ENCODE results near the gene PPP2R2B.
"Not testable (repeated sequence)": the region's sequence is repeated elsewhere in the genome, so short reads cannot be mapped to it uniquely, and the experiment has no call there.

PPP2R2B gene

DNA sequence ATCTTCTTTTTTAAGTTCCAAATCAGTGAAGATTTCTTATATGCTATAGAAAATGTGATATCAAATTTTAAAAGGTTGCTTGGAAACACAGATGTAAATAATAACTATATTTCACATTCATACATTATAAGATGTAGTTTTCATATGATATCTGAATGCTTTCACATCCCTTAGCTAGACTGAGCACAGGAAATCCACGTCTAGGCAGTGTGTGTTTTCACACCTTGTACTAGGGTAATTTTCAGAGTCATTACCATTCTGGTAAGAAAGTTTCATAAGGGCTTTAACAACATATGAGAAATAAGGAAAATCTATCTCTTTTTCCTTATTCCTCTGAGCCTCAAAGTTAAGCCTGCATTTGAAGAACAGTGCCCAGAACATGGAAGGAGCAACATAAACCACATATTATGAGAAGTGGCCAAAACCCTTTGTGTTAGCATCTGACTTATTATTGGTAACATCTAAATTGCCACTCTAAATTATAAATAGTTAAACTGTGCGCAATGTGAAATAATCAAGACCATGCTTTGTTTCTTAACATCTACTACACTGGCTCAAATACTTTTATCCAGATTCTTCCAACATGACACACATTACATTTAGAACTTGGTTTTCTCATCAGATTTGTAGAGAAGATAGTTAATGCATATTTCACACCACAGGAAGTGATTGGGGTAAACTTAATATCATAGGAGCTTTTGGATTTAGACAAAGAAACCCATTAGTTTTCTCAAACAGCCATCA is 113.3 kb downstream of the PPP2R2B start:
- no peak for DNase-seq
- in situ Hi-C loops (cut with HindIII; ENCODE audit: low pct_ligation_motif_present, low pct_unique_long_range_greater_than_20kb, low sequenced_read_pairs), result no loop called here

- in situ Hi-C loops (cut with HindIII; ENCODE audit: low pct_ligation_motif_present, low pct_unique_long_range_greater_than_20kb, low sequenced_read_pairs), result no loop called here
- no peak for DNase-seq
These were observed 115.7 kb downstream of the PPP2R2B start for GRCh38 chr5:146762830-146763229.

DNA sequence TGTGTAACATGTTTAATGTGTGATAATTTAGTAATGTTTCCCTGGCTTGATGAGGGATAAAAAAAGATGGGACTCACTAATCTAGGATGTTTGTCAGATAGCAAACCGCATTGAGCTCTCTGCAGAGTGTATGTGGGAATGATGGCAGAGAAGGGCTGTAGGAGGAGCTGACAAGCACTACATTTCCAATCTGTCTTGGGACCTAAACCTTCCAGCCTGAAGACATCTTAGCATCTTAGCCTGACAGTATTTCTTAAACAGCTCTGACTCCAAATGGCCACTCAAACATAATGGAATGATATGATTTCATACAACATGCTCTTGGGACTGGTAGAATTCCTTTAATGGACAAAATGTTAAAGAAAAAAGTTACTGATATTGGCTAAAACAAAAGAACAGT is 116.7 kb downstream of the PPP2R2B start:
- in situ Hi-C loops (cut with HindIII; ENCODE audit: low pct_ligation_motif_present, low pct_unique_long_range_greater_than_20kb, low sequenced_read_pairs), result no loop called here
- no peak for DNase-seq

- DNase-seq, result no peak
- in situ Hi-C loops (cut with HindIII; ENCODE audit: low pct_ligation_motif_present, low pct_unique_long_range_greater_than_20kb, low sequenced_read_pairs), result no loop called here
These were observed 119.6 kb downstream of the PPP2R2B start for GRCh38 chr5:146758938-146759337.

- DNase-seq, result no peak
- in situ Hi-C loops (cut with HindIII; ENCODE audit: low pct_ligation_motif_present, low pct_unique_long_range_greater_than_20kb, low sequenced_read_pairs), result no loop called here
These were observed 120.5 kb downstream of the PPP2R2B start for GRCh38 chr5:146758076-146758475.

DNA sequence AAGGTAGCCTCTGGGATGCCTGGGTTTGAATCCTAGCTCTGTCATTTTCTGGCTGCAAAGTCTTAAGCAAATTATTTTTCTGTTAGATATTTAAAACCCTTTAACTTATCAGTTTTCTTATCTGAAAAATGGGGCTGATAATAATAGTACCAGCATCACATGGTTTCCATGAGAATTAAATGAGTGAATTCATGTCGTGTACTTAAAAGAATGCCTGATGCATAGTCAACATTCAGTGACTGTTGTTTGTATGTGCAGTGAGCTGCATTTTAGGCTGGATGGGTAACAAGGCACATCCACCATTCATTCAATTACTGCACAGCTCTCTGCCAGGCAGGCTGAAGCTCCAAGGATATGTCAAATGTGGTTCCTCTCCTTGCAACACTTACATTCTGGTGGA is 122.0 kb downstream of the PPP2R2B start:
- DNase-seq, result no peak
- in situ Hi-C loops (cut with HindIII; ENCODE audit: low pct_ligation_motif_present, low pct_unique_long_range_greater_than_20kb, low sequenced_read_pairs), result no loop called here

DNA sequence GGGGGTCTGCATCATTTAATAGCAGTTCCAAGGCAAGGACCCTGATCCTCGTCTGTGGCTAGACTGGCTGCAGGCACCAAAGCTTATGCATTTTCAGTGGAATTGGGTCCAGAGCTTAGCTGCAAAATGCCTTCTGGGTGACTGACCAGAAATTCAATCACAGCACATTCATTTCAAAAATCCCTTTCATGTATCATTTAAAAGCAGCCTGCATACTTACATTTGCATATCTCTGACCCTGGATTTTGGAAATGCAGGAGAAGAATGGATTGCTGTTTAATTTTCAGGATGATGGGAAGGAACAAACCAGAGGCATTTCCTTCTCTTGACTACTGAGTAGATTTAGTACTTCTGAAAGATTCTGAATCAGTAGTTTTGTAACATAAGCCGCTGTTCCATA is 122.8 kb downstream of the PPP2R2B start:
- no peak for DNase-seq
- in situ Hi-C loops (cut with HindIII; ENCODE audit: low pct_ligation_motif_present, low pct_unique_long_range_greater_than_20kb, low sequenced_read_pairs), result no loop called here

GRCh38 chr5:146754621-146755020 is 123.9 kb downstream of the PPP2R2B start:
- DNase-seq, result no peak

GRCh38 chr5:146753641-146754040 is 124.9 kb downstream of the PPP2R2B start:
- in situ Hi-C loops (cut with HindIII; ENCODE audit: low pct_ligation_motif_present, low pct_unique_long_range_greater_than_20kb, low sequenced_read_pairs), result no loop called here
- DNase-seq, result no peak

More at GRCh38 chr5:146754621-146755020, 123.9 kb downstream of the PPP2R2B start:
- in situ Hi-C loops (cut with HindIII; ENCODE audit: low pct_ligation_motif_present, low pct_unique_long_range_greater_than_20kb, low sequenced_read_pairs), result no loop called here

GRCh38 chr5:146751781-146752401 is 126.7 kb downstream of the PPP2R2B start:
- DNase-seq, result no peak
- in situ Hi-C loops (cut with HindIII; ENCODE audit: low pct_ligation_motif_present, low pct_unique_long_range_greater_than_20kb, low sequenced_read_pairs), result no loop called here

- in situ Hi-C loops (cut with HindIII; ENCODE audit: low pct_ligation_motif_present, low pct_unique_long_range_greater_than_20kb, low sequenced_read_pairs), result no loop called here
- DNase-seq, result no peak
These were observed 127.5 kb downstream of the PPP2R2B start for GRCh38 chr5:146751054-146751453.

DNA sequence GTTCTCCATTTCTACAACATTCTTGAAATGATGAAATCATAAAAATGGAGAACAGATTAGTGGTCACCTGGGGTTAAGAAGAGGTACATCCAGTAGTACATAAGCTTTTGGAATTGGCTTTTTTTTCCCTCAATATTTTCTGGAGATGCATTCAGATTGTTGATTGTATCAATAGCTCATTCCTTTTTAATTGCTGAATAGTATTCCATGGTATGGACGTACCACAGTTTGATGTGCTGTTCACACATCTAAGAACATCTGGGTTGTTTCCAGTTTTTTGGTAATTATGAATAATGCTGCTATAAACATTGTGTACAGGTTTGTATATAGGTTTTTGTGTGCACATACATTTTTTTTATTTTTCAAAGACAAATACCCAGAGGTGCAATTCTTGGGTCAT is 130.0 kb downstream of the PPP2R2B start:
- DNase-seq, result no peak
- in situ Hi-C loops (cut with HindIII; ENCODE audit: low pct_ligation_motif_present, low pct_unique_long_range_greater_than_20kb, low sequenced_read_pairs), result no loop called here

- in situ Hi-C loops (cut with HindIII; ENCODE audit: low pct_ligation_motif_present, low pct_unique_long_range_greater_than_20kb, low sequenced_read_pairs), result no loop called here
- no peak for DNase-seq
These were observed 132.5 kb downstream of the PPP2R2B start for GRCh38 chr5:146745931-146746577.

- DNase-seq, result no peak
- in situ Hi-C loops (cut with HindIII; ENCODE audit: low pct_ligation_motif_present, low pct_unique_long_range_greater_than_20kb, low sequenced_read_pairs), result no loop called here
These were observed 134.3 kb downstream of the PPP2R2B start for GRCh38 chr5:146744068-146744745.

GRCh38 chr5:146734936-146735577 is 143.5 kb downstream of the PPP2R2B start:
- in situ Hi-C loops (cut with HindIII; ENCODE audit: low pct_ligation_motif_present, low pct_unique_long_range_greater_than_20kb, low sequenced_read_pairs), result no loop called here
- DNase-seq, result no peak

GRCh38 chr5:146732962-146733361 is 145.6 kb downstream of the PPP2R2B start:
- no peak for DNase-seq
- in situ Hi-C loops (cut with HindIII; ENCODE audit: low pct_ligation_motif_present, low pct_unique_long_range_greater_than_20kb, low sequenced_read_pairs), result no loop called here

GRCh38 chr5:146731909-146732659 is 146.5 kb downstream of the PPP2R2B start:
- DNase-seq, result peak; percentile 67
- in situ Hi-C loops (cut with HindIII; ENCODE audit: low pct_ligation_motif_present, low pct_unique_long_range_greater_than_20kb, low sequenced_read_pairs), result no loop called here

DNA sequence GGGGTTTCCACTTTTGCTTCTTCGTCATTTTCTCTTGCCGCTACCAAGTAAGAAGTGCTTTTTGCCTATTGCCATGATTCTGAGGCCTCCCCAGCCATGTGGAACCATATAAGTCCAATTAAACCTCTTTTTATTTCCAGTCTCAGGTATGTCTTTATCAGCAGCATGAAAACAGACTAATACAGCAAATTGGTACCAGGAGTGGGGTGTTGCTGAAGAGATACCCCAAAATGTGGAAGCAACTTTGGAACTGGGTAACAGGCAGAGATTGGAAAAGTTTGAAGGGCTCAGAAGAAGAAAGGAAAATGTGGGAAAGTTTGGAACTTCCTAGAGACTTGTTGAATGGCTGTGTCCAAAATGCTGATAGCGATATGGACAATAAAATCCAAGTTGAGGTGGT is 149.8 kb downstream of the PPP2R2B start:
- in situ Hi-C loops (cut with HindIII; ENCODE audit: low pct_ligation_motif_present, low pct_unique_long_range_greater_than_20kb, low sequenced_read_pairs), result not testable (repeated sequence)

More for the DNA sequence above, 149.8 kb downstream of the PPP2R2B start:
- DNase-seq, result not testable (repeated sequence)
